Measurements from ENCODE around the gene EMC9.

DNA sequence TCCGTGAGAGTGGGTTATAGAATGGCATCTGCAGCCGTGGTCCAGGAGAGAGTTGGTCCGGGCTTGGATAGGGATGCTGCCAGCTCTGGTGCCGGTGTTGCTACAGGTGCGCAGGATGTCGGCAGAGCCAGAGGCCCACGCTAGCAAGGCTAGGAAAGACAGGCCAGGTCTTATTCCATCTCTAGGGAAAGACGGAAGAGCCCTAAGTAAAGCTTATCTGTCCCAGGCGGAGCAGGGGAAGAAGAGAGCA is 5.9 kb downstream of the EMC9 start:
- TF ChIP-seq, protein P1, sequence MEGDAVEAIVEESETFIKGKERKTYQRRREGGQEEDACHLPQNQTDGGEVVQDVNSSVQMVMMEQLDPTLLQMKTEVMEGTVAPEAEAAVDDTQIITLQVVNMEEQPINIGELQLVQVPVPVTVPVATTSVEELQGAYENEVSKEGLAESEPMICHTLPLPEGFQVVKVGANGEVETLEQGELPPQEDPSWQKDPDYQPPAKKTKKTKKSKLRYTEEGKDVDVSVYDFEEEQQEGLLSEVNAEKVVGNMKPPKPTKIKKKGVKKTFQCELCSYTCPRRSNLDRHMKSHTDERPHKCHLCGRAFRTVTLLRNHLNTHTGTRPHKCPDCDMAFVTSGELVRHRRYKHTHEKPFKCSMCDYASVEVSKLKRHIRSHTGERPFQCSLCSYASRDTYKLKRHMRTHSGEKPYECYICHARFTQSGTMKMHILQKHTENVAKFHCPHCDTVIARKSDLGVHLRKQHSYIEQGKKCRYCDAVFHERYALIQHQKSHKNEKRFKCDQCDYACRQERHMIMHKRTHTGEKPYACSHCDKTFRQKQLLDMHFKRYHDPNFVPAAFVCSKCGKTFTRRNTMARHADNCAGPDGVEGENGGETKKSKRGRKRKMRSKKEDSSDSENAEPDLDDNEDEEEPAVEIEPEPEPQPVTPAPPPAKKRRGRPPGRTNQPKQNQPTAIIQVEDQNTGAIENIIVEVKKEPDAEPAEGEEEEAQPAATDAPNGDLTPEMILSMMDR (IDR thresholded peaks at IDR 0.05) = no peak
- TF ChIP-seq POLR2A (IDR thresholded peaks at IDR 0.05) = no peak

All from uterus (tissue), 2 donors.